ENCODE measurements around the gene PFKP.

GRCh38 chr10:3057946-3058345 is 9.4 kb upstream of the PFKP start:
- no peak for TF ChIP-seq CTCF (IDR thresholded peaks at IDR 0.05)
- no peak for TF ChIP-seq POLR2AphosphoS5 (IDR thresholded peaks at IDR 0.05)
